HEK293 (cell line): ENCODE results near the gene ARHGEF11.
A peak's percentile ranks its signal among the peaks of the same experiment; 100 is the strongest.

Experiments
- CTCF ChIA-PET: fragments of 350-600 bp; formaldehyde crosslinking; extraction: SDS; loops from one replicate; lab custom pipeline; 2021; ENCODE audit warnings: antibody characterized with exemption; lab: Yijun Ruan, JAX
- POLR2A ChIA-PET: fragments of 300-600 bp; formaldehyde crosslinking; extraction: SDS; loops from one replicate; lab custom pipeline; 2020; ENCODE audit warnings: antibody characterized with exemption, inconsistent platforms; lab: Yijun Ruan, JAX
- H3K27ac ChIP-seq: fragments of 200-500 bp; sonication (Bioruptor generic); 2 replicates; pipeline ENCODE4 v1.5.1; 2014; ENCODE audit warnings: low read depth, low read length, control low read depth, inconsistent platforms; ENCODE audit errors: extremely low read depth
- H3K36me3 ChIP-seq, 2 experiments: fragments of 200-500 bp in 1 of 2; sonication (Bioruptor generic) in 1 of 2; 1 replicate in 1 of 2; 2 replicates in 1 of 2; pipeline ENCODE4 v1.5.1; 2014 to 2017; ENCODE audit warnings: inconsistent platforms in 2 of 2, low read length in 2 of 2; ENCODE audit not compliant: control insufficient read depth in 2 of 2, insufficient read depth in 1 of 2
- H3K4me1 ChIP-seq: fragments of 200-500 bp; sonication (Bioruptor generic); 2 replicates; pipeline ENCODE4 v1.5.1; 2014; ENCODE audit warnings: mild to moderate bottlenecking, low read length, inconsistent platforms; ENCODE audit not compliant: control insufficient read depth, insufficient read depth
- H3K4me3 ChIP-seq: 2 replicates; pipeline ENCODE4 v1.5.1; 2011; ENCODE audit warnings: low read depth, mild to moderate bottlenecking, control low read depth, low read length, moderate library complexity
- H3K9me3 ChIP-seq: fragments of 200-500 bp; sonication (Bioruptor generic); 2 replicates; pipeline ENCODE4 v1.5.1; 2014; ENCODE audit warnings: low read depth, low read length, inconsistent platforms; ENCODE audit not compliant: control insufficient read depth, insufficient read depth
- ELK4 ChIP-seq: IDR thresholded peaks from 2 replicates; pipeline ENCODE4 v1.6.1; 2011; ENCODE audit warnings: mild to moderate bottlenecking, low read depth, low read length, borderline replicate concordance
- GFI1B ChIP-seq: fragments of 450-650 bp; formaldehyde crosslinking; IDR thresholded peaks from 2 replicates; pipeline ENCODE4 v1.5.1; 2016; ENCODE audit warnings: missing biosample characterization, missing genetic modification characterization
- HOXC10 ChIP-seq: sonication (generic); formaldehyde crosslinking; IDR thresholded peaks from 2 replicates; pipeline ENCODE4 v1.8.1; 2023; ENCODE audit warnings: mild to moderate bottlenecking, missing genetic modification reagents
- HOXD13 ChIP-seq: sonication (generic); formaldehyde crosslinking; IDR thresholded peaks from 2 replicates; pipeline ENCODE4 v1.8.0; 2022; ENCODE audit warnings: missing genetic modification reagents, borderline replicate concordance
- REPIN1 ChIP-seq: fragments of 450-650 bp; formaldehyde crosslinking; IDR thresholded peaks from 2 replicates; pipeline ENCODE4 v1.5.1; 2017; ENCODE audit warnings: missing biosample characterization, missing genetic modification characterization, low read depth
- SP2 ChIP-seq: fragments of 450-650 bp; formaldehyde crosslinking; IDR thresholded peaks from 2 replicates; pipeline ENCODE4 v1.5.1; 2016; ENCODE audit warnings: missing biosample characterization, missing genetic modification characterization
- ZBTB1 ChIP-seq: fragments of 450-650 bp; formaldehyde crosslinking; IDR thresholded peaks from 2 replicates; pipeline ENCODE4 v1.5.1; 2016; ENCODE audit warnings: missing biosample characterization, missing genetic modification characterization
- ZFHX2 ChIP-seq: fragments of 450-650 bp; formaldehyde crosslinking; conservative IDR thresholded peaks from 2 replicates; pipeline ENCODE4 v1.5.1; 2016; ENCODE audit warnings: missing biosample characterization, missing genetic modification characterization
- ZFP41 ChIP-seq: fragments of 450-650 bp; formaldehyde crosslinking; IDR thresholded peaks from 2 replicates; pipeline ENCODE4 v1.5.1; 2016; ENCODE audit warnings: missing biosample characterization, missing genetic modification characterization, borderline replicate concordance
- ZNF121 ChIP-seq: fragments of 450-650 bp; formaldehyde crosslinking; IDR thresholded peaks from 2 replicates; pipeline ENCODE4 v1.5.1; 2016; ENCODE audit warnings: missing biosample characterization, missing genetic modification characterization
- ZNF140 ChIP-seq: fragments of 450-650 bp; formaldehyde crosslinking; IDR thresholded peaks from 2 replicates; pipeline ENCODE4 v1.5.1; 2016; ENCODE audit warnings: missing biosample characterization, missing genetic modification characterization
- ZNF239 ChIP-seq: fragments of 450-650 bp; formaldehyde crosslinking; IDR thresholded peaks from 2 replicates; pipeline ENCODE4 v1.5.1; 2016; ENCODE audit warnings: missing biosample characterization, missing genetic modification characterization
- ZNF302 ChIP-seq: fragments of 450-650 bp; formaldehyde crosslinking; IDR thresholded peaks from 2 replicates; pipeline ENCODE4 v1.5.1; 2016; ENCODE audit warnings: missing biosample characterization, missing genetic modification characterization, low read depth
- ZNF391 ChIP-seq: fragments of 450-650 bp; formaldehyde crosslinking; IDR thresholded peaks from 2 replicates; pipeline ENCODE4 v1.5.1; 2016; ENCODE audit warnings: low read depth, missing biosample characterization, missing genetic modification characterization, borderline replicate concordance
- ZNF433 ChIP-seq: fragments of 450-650 bp; formaldehyde crosslinking; IDR thresholded peaks from 2 replicates; pipeline ENCODE4 v1.5.1; 2016; ENCODE audit warnings: missing biosample characterization, missing genetic modification characterization, low read depth
- ZNF529 ChIP-seq: fragments of 450-650 bp; formaldehyde crosslinking; IDR thresholded peaks from 2 replicates; pipeline ENCODE4 v1.5.1; 2017; ENCODE audit warnings: missing genetic modification characterization, missing biosample characterization; ENCODE audit not compliant: insufficient replicate concordance
- ZNF558 ChIP-seq: fragments of 450-650 bp; formaldehyde crosslinking; IDR thresholded peaks from 2 replicates; pipeline ENCODE4 v1.5.1; 2016; ENCODE audit warnings: missing biosample characterization, missing genetic modification characterization
- ZNF596 ChIP-seq: fragments of 450-650 bp; IDR thresholded peaks from 2 replicates; pipeline ENCODE4 v1.5.0; 2018; ENCODE audit warnings: missing biosample characterization, mild to moderate bottlenecking, missing genetic modification characterization, moderate library complexity
- ZNF707 ChIP-seq: fragments of 450-650 bp; formaldehyde crosslinking; IDR thresholded peaks from 2 replicates; pipeline ENCODE4 v1.5.1; 2016; ENCODE audit warnings: missing biosample characterization, missing genetic modification characterization
- ZNF843 ChIP-seq: fragments of 450-650 bp; formaldehyde crosslinking; IDR thresholded peaks from 2 replicates; pipeline ENCODE4 v1.5.1; 2016; ENCODE audit warnings: missing biosample characterization, missing genetic modification characterization
- TF ChIP-seq, protein P1 (sequence below): fragments of 450-650 bp; formaldehyde crosslinking; IDR thresholded peaks from 2 replicates; pipeline ENCODE4 v1.5.1; 2016; ENCODE audit warnings: missing biosample characterization, missing genetic modification characterization
- TF ChIP-seq, protein P2 (sequence below): fragments of 450-650 bp; formaldehyde crosslinking; IDR thresholded peaks from 2 replicates; pipeline ENCODE4 v1.5.1; 2017; ENCODE audit warnings: missing biosample characterization, missing genetic modification characterization

Gene ARHGEF11

GRCh38 chr1:157007306-157007705, 38.2 kb downstream of the ARHGEF11 start (continued):
- TF ChIP-seq SP2 (tag by site-specific recombination), result no peak

DNA sequence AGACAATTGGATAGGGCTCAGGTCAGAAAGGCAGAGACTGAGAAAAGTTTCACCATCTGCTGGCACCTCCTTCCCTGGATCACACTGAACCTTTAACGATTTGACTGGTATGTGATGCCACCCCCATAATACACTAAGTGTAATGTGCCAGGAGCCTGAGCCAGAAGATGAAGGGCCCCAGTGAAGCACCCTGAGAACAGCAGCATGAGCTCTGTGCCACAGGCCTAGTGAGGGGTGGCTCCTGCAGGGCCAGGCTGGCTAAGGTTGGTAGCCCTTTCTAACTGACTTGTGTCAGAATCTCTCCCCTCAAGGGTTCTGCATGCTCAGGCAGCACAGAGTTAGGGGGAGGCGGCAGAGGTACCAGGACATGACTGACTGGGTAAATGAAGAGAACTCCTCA, 38.9 kb downstream of the ARHGEF11 start:
- Histone ChIP-seq H3K4me1 (no peaks in the 10 kb centered on the region), H3K9me3 (no peaks in the 10 kb centered on the region), H3K4me3 (no peak overlapping the region), H3K36me3 (no peaks in the 10 kb centered on the region), H3K27ac (no peak overlapping the region)
- no peak for TF ChIP-seq ELK4
- no peak for TF ChIP-seq ZNF843 (tag by site-specific recombination)
- TF ChIP-seq ZNF433 (tag by site-specific recombination), result no peak
- no peak for TF ChIP-seq ZFHX2 (tag by site-specific recombination)
- TF ChIP-seq HOXC10 (CRISPR knock-in tag), result no peak
- TF ChIP-seq GFI1B (tag by site-specific recombination), result no peak
- TF ChIP-seq HOXD13 (CRISPR knock-in tag), result no peak
- TF ChIP-seq ZBTB1 (tag by site-specific recombination), result no peak
- TF ChIP-seq ZNF140, result no peak
- no peak for TF ChIP-seq ZNF391 (tag by site-specific recombination)
- TF ChIP-seq, protein P1, sequence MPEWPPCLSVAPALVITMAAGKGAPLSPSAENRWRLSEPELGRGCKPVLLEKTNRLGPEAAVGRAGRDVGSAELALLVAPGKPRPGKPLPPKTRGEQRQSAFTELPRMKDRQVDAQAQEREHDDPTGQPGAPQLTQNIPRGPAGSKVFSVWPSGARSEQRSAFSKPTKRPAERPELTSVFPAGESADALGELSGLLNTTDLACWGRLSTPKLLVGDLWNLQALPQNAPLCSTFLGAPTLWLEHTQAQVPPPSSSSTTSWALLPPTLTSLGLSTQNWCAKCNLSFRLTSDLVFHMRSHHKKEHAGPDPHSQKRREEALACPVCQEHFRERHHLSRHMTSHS, result no peak
- no peak for TF ChIP-seq ZFP41 (tag by site-specific recombination)
- no peak for TF ChIP-seq ZNF558 (tag by site-specific recombination)
- TF ChIP-seq ZNF707 (tag by site-specific recombination), result no peak
- TF ChIP-seq, protein P2, sequence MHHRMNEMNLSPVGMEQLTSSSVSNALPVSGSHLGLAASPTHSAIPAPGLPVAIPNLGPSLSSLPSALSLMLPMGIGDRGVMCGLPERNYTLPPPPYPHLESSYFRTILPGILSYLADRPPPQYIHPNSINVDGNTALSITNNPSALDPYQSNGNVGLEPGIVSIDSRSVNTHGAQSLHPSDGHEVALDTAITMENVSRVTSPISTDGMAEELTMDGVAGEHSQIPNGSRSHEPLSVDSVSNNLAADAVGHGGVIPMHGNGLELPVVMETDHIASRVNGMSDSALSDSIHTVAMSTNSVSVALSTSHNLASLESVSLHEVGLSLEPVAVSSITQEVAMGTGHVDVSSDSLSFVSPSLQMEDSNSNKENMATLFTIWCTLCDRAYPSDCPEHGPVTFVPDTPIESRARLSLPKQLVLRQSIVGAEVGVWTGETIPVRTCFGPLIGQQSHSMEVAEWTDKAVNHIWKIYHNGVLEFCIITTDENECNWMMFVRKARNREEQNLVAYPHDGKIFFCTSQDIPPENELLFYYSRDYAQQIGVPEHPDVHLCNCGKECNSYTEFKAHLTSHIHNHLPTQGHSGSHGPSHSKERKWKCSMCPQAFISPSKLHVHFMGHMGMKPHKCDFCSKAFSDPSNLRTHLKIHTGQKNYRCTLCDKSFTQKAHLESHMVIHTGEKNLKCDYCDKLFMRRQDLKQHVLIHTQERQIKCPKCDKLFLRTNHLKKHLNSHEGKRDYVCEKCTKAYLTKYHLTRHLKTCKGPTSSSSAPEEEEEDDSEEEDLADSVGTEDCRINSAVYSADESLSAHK, result no peak
- TF ChIP-seq ZNF239 (tag by site-specific recombination), result no peak
- no peak for TF ChIP-seq REPIN1 (tag by site-specific recombination)
- no peak for TF ChIP-seq ZNF302 (tag by site-specific recombination)
- POLR2A ChIA-PET, result no interaction called here
- CTCF ChIA-PET, result no interaction called here

- ChIA-PET CTCF (no interaction called here), POLR2A (no interaction called here)
- no peak overlapping the region for H3K4me3 ChIP-seq
These were observed 39.6 kb downstream of the ARHGEF11 start for GRCh38 chr1:157005965-157006364.

More at GRCh38 chr1:157005965-157006364, 39.6 kb downstream of the ARHGEF11 start:
- H3K9me3 ChIP-seq, result no peaks in the 10 kb centered on the region
- H3K4me1 ChIP-seq, result no peaks in the 10 kb centered on the region
- no peak overlapping the region for H3K27ac ChIP-seq
- TF ChIP-seq ZNF121 (tag by site-specific recombination), result peak; percentile 59; the same call in 1 of the 2 replicates
- TF ChIP-seq ZNF596 (tag by site-specific recombination), result no peak
- no peak for TF ChIP-seq ZNF529 (tag by site-specific recombination)
- TF ChIP-seq, all 188 proteins: peak for 1
- no peaks in the 10 kb centered on the region for H3K36me3 ChIP-seq
